ENCODE results near the gene FGL2. TPM values are rescaled to one million over a fixed set of nuclear protein-coding genes. Genes with fewer than 3 reads are reported as not detected.
"Not testable (repeated sequence)": the region's sequence is repeated elsewhere in the genome, so short reads cannot be mapped to it uniquely, and the experiment has no call there.

Gene FGL2
- total and polyA plus RNA-seq, 5 donors, result 8.3 to 31.2 (median 29.4) TPM

GRCh38 chr7:77182261-77182660, 17.4 kb downstream of the FGL2 start:
- WGBS, result 97% methylated on average over 1 of the region's 1 CpG
- Histone ChIP-seq H3K4me1 (ENCODE audit: control insufficient read depth, insufficient read depth, low read length) (no peaks in the 10 kb centered on the region), H3K4me3 (ENCODE audit: low read length) (no peak overlapping the region), H3K27ac (ENCODE audit: low read length) (no peak overlapping the region), H3K9me3 (ENCODE audit: control insufficient read depth, low read length) (no peaks in the 10 kb centered on the region), H3K27me3 (ENCODE audit: control insufficient read depth, insufficient read depth) (no peaks in the 10 kb centered on the region)
- DNase-seq, result no peak
- intact Hi-C loops (cut with DNase I), result no loop called here
- no peak for ATAC-seq

GRCh38 chr7:77181734-77182133, 17.9 kb downstream of the FGL2 start:
- DNase-seq, result no peak
- Histone ChIP-seq H3K4me3 (ENCODE audit: low read length) (no peak overlapping the region), H3K27me3 (ENCODE audit: control insufficient read depth, insufficient read depth) (no peaks in the 10 kb centered on the region), H3K27ac (ENCODE audit: low read length) (no peak overlapping the region), H3K9me3 (ENCODE audit: control insufficient read depth, low read length) (no peaks in the 10 kb centered on the region), H3K4me1 (ENCODE audit: control insufficient read depth, insufficient read depth, low read length) (no peaks in the 10 kb centered on the region)
- 85% methylated on average over 3 of the region's 3 CpGs for WGBS
- no peak for ATAC-seq
- intact Hi-C loops (cut with DNase I), result no loop called here

DNA sequence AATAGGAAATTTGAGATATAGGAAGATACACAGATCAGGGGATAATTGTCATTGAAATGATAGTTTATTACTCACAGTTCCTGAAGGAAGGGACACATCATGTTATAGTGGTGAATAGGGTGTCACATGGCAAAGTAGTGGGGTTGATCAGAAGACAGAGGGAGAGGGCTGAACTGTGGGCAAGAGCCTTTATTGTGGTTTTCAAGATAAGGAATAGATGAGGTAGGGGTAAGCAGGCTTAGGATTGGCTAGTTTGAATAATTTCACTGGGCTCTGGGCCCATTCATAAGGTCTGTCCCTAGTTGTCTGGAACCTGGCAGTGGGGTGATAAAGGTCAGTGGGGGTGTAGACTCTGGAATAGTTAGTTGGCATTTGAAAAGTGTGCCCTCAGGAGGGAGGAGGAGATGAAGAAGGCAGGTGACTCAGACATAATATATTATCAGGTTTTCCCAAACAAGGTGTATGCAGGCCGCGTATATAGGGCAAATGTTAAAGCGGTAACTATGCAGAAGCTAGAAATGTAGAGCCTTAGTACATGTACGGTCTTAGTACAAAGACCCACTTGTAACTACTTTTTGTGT, 18.5 kb downstream of the FGL2 start:
- ATAC-seq, result no peak
- Histone ChIP-seq H3K27me3 (ENCODE audit: control insufficient read depth, insufficient read depth) (no peaks in the 10 kb centered on the region), H3K27ac (ENCODE audit: low read length) (no peak overlapping the region), H3K9me3 (ENCODE audit: control insufficient read depth, low read length) (no peaks in the 10 kb centered on the region), H3K4me3 (ENCODE audit: low read length) (no peak overlapping the region), H3K4me1 (ENCODE audit: control insufficient read depth, insufficient read depth, low read length) (no peaks in the 10 kb centered on the region)
- 97% methylated on average over 4 of the region's 4 CpGs for WGBS
- DNase-seq, result no peak
- intact Hi-C loops (cut with DNase I), result no loop called here

DNA sequence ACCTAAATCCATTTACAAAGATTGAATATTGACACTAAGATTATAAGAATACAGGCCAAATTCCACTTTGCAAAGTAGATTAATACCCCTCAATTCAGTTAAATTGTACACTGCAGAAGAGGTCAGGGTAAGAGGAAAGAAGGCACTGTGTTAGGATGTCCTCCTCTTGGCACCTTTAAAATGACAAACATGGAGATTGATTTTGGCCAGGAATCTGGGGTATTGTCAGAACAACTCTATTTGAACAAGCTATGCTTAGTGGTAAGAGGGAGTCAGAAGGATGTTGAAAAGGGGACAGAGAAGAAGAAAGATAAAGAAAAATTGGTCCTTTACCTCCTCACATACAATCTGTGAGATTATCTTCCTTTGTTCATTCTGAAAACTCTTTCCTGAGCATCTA, 21.6 kb downstream of the FGL2 start:
- H3K27me3 ChIP-seq (ENCODE audit: control insufficient read depth, insufficient read depth); H3K4me1 ChIP-seq (ENCODE audit: control insufficient read depth, insufficient read depth, low read length); H3K27ac ChIP-seq (ENCODE audit: low read length); H3K4me3 ChIP-seq (ENCODE audit: low read length); H3K9me3 ChIP-seq (ENCODE audit: control insufficient read depth, low read length); ATAC-seq; intact Hi-C loops (cut with DNase I); DNase-seq: not testable (repeated sequence)

GRCh38 chr7:77177321-77177904, 22.2 kb downstream of the FGL2 start:
- H3K27ac ChIP-seq (ENCODE audit: low read length); H3K4me3 ChIP-seq (ENCODE audit: low read length); H3K4me1 ChIP-seq (ENCODE audit: control insufficient read depth, insufficient read depth, low read length); H3K27me3 ChIP-seq (ENCODE audit: control insufficient read depth, insufficient read depth); H3K9me3 ChIP-seq (ENCODE audit: control insufficient read depth, low read length); intact Hi-C loops (cut with DNase I); DNase-seq: not testable (repeated sequence)
- WGBS, result 57% methylated on average over 9 of the region's 9 CpGs
- peak in 1 of 2 donors; percentile 62 for ATAC-seq

- ATAC-seq; intact Hi-C loops (cut with DNase I): not testable (repeated sequence)
These were observed 24.3 kb downstream of the FGL2 start for GRCh38 chr7:77175274-77175800.

DNA sequence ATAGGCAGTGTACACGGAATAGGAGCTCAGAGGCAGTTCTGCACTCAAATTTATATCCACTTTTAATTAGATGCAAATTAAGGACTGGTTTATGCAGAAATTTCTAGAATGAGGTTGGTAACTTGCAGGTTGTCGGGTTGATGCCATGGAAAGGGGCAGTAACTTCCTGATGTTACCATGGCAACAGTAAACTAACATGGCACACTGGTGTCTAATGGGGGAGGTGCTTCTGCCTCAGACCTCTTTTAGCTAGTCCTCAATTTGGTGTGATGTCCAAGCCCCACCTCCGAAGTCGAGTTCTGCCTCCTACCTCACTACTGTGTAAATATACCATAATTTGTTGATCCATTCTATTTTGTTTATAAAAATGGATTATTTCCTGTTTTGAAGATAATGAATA, 25.2 kb downstream of the FGL2 start:
- H3K9me3 ChIP-seq (ENCODE audit: control insufficient read depth, low read length); H3K27me3 ChIP-seq (ENCODE audit: control insufficient read depth, insufficient read depth); H3K27ac ChIP-seq (ENCODE audit: low read length); H3K4me1 ChIP-seq (ENCODE audit: control insufficient read depth, insufficient read depth, low read length); ATAC-seq; DNase-seq; intact Hi-C loops (cut with DNase I); H3K4me3 ChIP-seq (ENCODE audit: low read length): not testable (repeated sequence)
- WGBS, result 91% methylated on average over 3 of the region's 4 CpGs

More at GRCh38 chr7:77175274-77175800, 24.3 kb downstream of the FGL2 start:
- not testable (repeated sequence) for H3K27ac ChIP-seq (ENCODE audit: low read length); H3K4me1 ChIP-seq (ENCODE audit: control insufficient read depth, insufficient read depth, low read length); H3K4me3 ChIP-seq (ENCODE audit: low read length); DNase-seq; H3K9me3 ChIP-seq (ENCODE audit: control insufficient read depth, low read length); H3K27me3 ChIP-seq (ENCODE audit: control insufficient read depth, insufficient read depth)
- WGBS, result 67% methylated on average over 1 of the region's 3 CpGs

DNA sequence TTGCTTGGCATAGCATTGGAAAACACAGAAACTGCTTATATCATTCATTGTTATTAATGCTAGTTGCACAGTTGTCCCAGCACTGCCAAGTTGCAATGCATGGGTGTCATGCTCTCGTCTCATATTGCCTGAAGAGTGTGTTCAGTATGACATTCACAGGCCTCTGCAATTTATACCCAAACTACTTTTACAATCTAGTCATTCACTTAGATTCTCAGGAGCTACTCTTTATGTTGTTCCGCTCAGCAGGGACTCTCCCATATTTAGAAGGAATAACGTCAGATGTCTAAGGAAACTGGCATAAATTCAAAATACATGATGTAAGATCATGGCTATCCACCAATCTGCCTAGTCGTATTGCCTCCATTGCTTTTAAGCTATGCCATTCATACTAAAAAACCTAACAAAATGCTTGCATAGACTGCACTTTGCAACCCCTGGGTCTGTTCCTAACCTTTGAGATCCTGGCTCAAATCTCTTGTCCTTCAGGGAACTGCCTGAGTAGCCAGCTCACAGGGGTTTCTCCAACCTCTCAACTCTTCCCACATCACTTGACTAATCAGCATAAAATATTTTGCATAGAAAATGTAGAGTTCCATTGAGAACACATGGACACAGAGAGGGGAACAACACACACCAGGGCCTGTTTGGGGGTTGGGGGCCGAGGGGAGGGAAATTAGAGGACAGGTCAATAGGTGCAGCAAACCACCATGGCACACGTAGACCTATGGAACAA, 27.0 kb downstream of the FGL2 start:
- WGBS, result 74% methylated on average over 6 of the region's 6 CpGs
- H3K9me3 ChIP-seq (ENCODE audit: control insufficient read depth, low read length); H3K4me3 ChIP-seq (ENCODE audit: low read length); intact Hi-C loops (cut with DNase I); DNase-seq; H3K4me1 ChIP-seq (ENCODE audit: control insufficient read depth, insufficient read depth, low read length); H3K27me3 ChIP-seq (ENCODE audit: control insufficient read depth, insufficient read depth); ATAC-seq; H3K27ac ChIP-seq (ENCODE audit: low read length): not testable (repeated sequence)

DNA sequence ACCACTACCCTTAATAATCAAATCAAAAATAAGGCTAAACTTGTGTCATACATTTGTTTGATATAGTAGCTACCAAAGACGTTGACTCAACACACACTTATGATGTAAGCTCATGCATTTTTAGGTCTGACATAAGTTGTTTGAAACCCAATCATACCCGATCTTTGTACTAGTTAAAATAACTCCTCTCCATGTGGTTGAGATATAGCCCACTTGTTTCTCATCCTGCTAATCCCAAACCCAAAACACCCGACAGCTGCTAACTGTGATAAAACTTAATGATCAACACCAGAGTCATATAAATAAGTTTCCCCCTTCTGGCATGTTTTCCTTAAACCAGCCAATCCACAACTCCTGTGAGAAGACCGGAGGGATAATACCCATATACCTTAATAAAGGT, 28.5 kb downstream of the FGL2 start:
- H3K27ac ChIP-seq (ENCODE audit: low read length); ATAC-seq; H3K4me1 ChIP-seq (ENCODE audit: control insufficient read depth, insufficient read depth, low read length); intact Hi-C loops (cut with DNase I); H3K4me3 ChIP-seq (ENCODE audit: low read length); H3K27me3 ChIP-seq (ENCODE audit: control insufficient read depth, insufficient read depth); DNase-seq; H3K9me3 ChIP-seq (ENCODE audit: control insufficient read depth, low read length): not testable (repeated sequence)
- WGBS, result 82% methylated on average over 4 of the region's 4 CpGs

GRCh38 chr7:77157446-77157845, 42.2 kb downstream of the FGL2 start:
- Histone ChIP-seq H3K4me3 (ENCODE audit: low read length) (no peak overlapping the region), H3K27me3 (ENCODE audit: control insufficient read depth, insufficient read depth) (no peaks in the 10 kb centered on the region), H3K4me1 (ENCODE audit: control insufficient read depth, insufficient read depth, low read length) (no peaks in the 10 kb centered on the region), H3K9me3 (ENCODE audit: control insufficient read depth, low read length) (no peaks in the 10 kb centered on the region), H3K27ac (ENCODE audit: low read length) (no peak overlapping the region)
- intact Hi-C loops (cut with DNase I), result no loop called here
- DNase-seq, result peak in 1 of 3 donors; percentile 39
- 13% methylated on average over 1 of the region's 1 CpG for WGBS
- peak; percentile 57 to 67 for ATAC-seq

DNA sequence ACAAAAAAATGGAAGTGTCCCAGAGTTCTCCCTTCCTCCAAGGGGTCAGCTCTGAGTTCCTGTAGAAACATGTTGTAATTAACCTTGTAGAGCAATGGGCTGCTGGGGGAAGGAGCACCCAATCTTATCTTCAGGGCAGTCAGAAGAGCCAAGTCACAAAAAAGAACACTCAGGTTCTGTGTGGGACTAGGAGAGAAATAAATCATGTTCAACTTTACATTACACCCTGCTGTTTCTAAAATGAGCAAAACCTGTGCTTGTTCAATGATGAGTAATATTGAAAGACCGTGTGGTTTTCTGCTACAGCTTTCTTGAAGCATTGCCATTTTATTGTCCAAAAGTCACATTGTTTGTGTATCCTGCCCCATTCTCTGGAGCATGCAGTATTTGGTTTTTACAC, 42.6 kb downstream of the FGL2 start:
- no CpG with 5 or more reads among the region's 1 CpG for whole genome bisulfite sequencing

More for the DNA sequence above, 42.6 kb downstream of the FGL2 start:
- peak; percentile 51 to 66 for ATAC-seq
- H3K4me3 ChIP-seq (ENCODE audit: low read length); H3K27me3 ChIP-seq (ENCODE audit: control insufficient read depth, insufficient read depth); DNase-seq; H3K9me3 ChIP-seq (ENCODE audit: control insufficient read depth, low read length); H3K27ac ChIP-seq (ENCODE audit: low read length); intact Hi-C loops (cut with DNase I); H3K4me1 ChIP-seq (ENCODE audit: control insufficient read depth, insufficient read depth, low read length): not testable (repeated sequence)

Measured in right cardiac atrium (tissue), 5 donors.